ENCODE data around the gene UBE2M.

GRCh38 chr19:58547323-58548312 lies 10.8 kb downstream of the UBE2M start:
- no peak for TF ChIP-seq CTCF (IDR thresholded peaks at IDR 0.05)
- TF ChIP-seq POLR2A (IDR thresholded peaks at IDR 0.05) = no peak

Measured in thyroid gland (tissue), 4 donors.